OCI-LY3 (cell line): ENCODE data around the gene ZNF765.
"Not testable (repeated sequence)": the region's sequence is repeated elsewhere in the genome, so short reads cannot be mapped to it uniquely, and the experiment has no call there.

ENCODE experiments used
- H2AFZ ChIP-seq: fragments of 200-600, 300-600 bp; shearing (Covaris generic); 2 replicates; pipeline ENCODE4 v1.6.0; 2014; ENCODE audit warnings: antibody characterized with exemption, low read depth, low read length
- H3K27ac ChIP-seq: fragments of 200-600, 300-600 bp; sonication (generic); 2 replicates; pipeline ENCODE4 v1.5.1; 2014; ENCODE audit warnings: mild to moderate bottlenecking, low read length, moderate library complexity, mixed read lengths
- H3K27me3 ChIP-seq: fragments of 200-600, 300-600 bp; sonication (generic); 2 replicates; pipeline ENCODE4 v1.6.1; 2014; ENCODE audit warnings: low read depth, low read length, mixed read lengths
- H3K36me3 ChIP-seq: fragments of 200-600, 300-600 bp; sonication (generic); replicated peaks from 2 replicates; pipeline ENCODE3; 2014; ENCODE audit warnings: low read depth, low read length, mixed read lengths
- H3K4me1 ChIP-seq: fragments of 300-600, 200-600 bp; sonication (generic); 2 replicates; pipeline ENCODE4 v1.6.1; 2014; ENCODE audit warnings: low read length, mixed read lengths
- H3K4me2 ChIP-seq: fragments of 200-600, 300-600 bp; sonication (generic); 2 replicates; pipeline ENCODE4 v1.6.1; 2014; ENCODE audit warnings: low read length, mixed read lengths
- H3K4me3 ChIP-seq: fragments of 300-600, 200-600 bp; sonication (generic); 2 replicates; pipeline ENCODE4 v1.5.1; 2014; ENCODE audit warnings: antibody characterized with exemption, mild to moderate bottlenecking, low read length, moderate library complexity
- H3K79me2 ChIP-seq: fragments of 300-600, 200-600 bp; shearing (Covaris generic); 2 replicates; pipeline ENCODE4 v1.6.1; 2014; ENCODE audit warnings: mild to moderate bottlenecking, low read length, mixed read lengths
- H3K9ac ChIP-seq: fragments of 300-600, 200-600 bp; shearing (Covaris generic); 2 replicates; pipeline ENCODE4 v1.6.0; 2014; ENCODE audit warnings: mild to moderate bottlenecking, low read length, moderate library complexity
- H3K9me3 ChIP-seq: fragments of 200-600, 300-600 bp; shearing (Covaris generic); 2 replicates; pipeline ENCODE4 v1.6.1; 2014; ENCODE audit warnings: low read length, mixed read lengths; ENCODE audit not compliant: insufficient read depth
- H4K20me1 ChIP-seq: fragments of 200-600, 300-600 bp; sonication (generic); 2 replicates; pipeline ENCODE4 v1.6.1; 2016; ENCODE audit warnings: low read length, mixed read lengths; ENCODE audit not compliant: insufficient read depth
- EZH2phosphoT487 ChIP-seq: fragments of 200-600 bp; shearing (Covaris generic); IDR thresholded peaks from 2 replicates; pipeline ENCODE4 v1.6.1; 2018; ENCODE audit warnings: antibody characterized with exemption, mixed run types, low read depth
- TF ChIP-seq, protein P1 (sequence below): fragments of 200-600, 300-600 bp; sonication (generic); IDR thresholded peaks from 2 replicates; pipeline ENCODE4 v1.5.1; 2014; ENCODE audit warnings: antibody characterized with exemption, low read length, low read depth

The ZNF765 gene

DNA sequence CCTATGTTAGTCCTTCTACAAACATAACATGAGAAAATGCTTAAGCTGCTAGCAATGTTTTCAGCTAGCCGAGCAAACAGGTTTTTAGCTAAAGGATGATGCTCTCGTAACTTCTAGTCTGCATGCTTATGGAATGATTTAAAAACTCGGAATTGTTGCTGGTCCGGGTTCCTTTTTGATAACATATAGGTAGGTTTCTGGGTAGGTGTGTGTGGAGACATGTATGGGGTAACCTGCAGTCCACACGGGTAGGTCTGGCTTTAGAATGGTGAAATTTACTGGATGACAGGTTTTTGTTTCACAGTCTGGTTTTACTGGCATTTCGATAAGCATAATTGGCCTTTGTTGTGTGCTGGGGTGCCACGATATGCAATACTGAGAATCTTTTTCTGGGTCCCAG lies 77.0 kb downstream of the ZNF765 start:
- H4K20me1 ChIP-seq: no peaks in the 10 kb centered on the region
- H3K79me2 ChIP-seq: no peaks in the 10 kb centered on the region
- no peak overlapping the region for H3K4me2 ChIP-seq
- peaks cover 3% of the 10 kb centered on the region; the same call in 1 of the 2 replicates for H3K9me3 ChIP-seq
- H3K4me1 ChIP-seq: no peaks in the 10 kb centered on the region
- TF ChIP-seq, protein P1, sequence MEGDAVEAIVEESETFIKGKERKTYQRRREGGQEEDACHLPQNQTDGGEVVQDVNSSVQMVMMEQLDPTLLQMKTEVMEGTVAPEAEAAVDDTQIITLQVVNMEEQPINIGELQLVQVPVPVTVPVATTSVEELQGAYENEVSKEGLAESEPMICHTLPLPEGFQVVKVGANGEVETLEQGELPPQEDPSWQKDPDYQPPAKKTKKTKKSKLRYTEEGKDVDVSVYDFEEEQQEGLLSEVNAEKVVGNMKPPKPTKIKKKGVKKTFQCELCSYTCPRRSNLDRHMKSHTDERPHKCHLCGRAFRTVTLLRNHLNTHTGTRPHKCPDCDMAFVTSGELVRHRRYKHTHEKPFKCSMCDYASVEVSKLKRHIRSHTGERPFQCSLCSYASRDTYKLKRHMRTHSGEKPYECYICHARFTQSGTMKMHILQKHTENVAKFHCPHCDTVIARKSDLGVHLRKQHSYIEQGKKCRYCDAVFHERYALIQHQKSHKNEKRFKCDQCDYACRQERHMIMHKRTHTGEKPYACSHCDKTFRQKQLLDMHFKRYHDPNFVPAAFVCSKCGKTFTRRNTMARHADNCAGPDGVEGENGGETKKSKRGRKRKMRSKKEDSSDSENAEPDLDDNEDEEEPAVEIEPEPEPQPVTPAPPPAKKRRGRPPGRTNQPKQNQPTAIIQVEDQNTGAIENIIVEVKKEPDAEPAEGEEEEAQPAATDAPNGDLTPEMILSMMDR: no peak
- no peak for TF ChIP-seq EZH2phosphoT487
- no peak overlapping the region for H3K27ac ChIP-seq
- H3K36me3 ChIP-seq: no peaks in the 10 kb centered on the region
- no peak overlapping the region for H3K9ac ChIP-seq
- no peak overlapping the region for H2AFZ ChIP-seq
- H3K4me3 ChIP-seq: no peak overlapping the region
- H3K27me3 ChIP-seq: no peaks in the 10 kb centered on the region

GRCh38 chr19:53474832-53475231 lies 79.9 kb downstream of the ZNF765 start:
- H2AFZ ChIP-seq, H3K27ac ChIP-seq, H3K27me3 ChIP-seq, H3K9ac ChIP-seq, H3K9me3 ChIP-seq, H3K4me2 ChIP-seq, H3K4me3 ChIP-seq, H3K4me1 ChIP-seq, H3K36me3 ChIP-seq, H4K20me1 ChIP-seq, H3K79me2 ChIP-seq: not testable (repeated sequence)

DNA sequence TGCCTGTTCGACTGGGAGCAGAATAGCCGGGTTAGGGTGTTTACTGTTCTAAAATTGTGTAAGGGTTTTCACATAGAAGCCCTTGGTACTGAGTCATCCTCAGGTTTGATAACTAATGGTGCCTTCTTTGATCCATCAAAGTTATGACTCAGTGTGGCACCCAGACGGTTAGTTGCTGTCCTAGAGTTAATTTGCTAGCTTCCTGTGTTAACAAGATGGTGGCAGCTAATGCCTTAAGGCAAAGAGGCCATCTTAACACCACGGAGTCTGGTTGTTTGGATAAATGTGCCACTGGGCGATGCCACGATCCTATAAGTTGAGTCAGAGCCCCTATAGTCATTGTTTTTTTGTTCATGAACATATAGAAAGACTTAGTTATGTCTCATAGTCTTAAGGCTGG lies 80.5 kb downstream of the ZNF765 start:
- not testable (repeated sequence) for H3K4me1 ChIP-seq, H2AFZ ChIP-seq, H3K9ac ChIP-seq, H3K4me3 ChIP-seq, H3K27ac ChIP-seq, H3K27me3 ChIP-seq, H3K79me2 ChIP-seq, H3K36me3 ChIP-seq, H3K9me3 ChIP-seq, H3K4me2 ChIP-seq, H4K20me1 ChIP-seq
